Stimulated activated CD4-positive, alpha-beta T cell treated with anti-CD3 and anti-CD28 coated beads, Interleukin-1b, Interleukin-23, amount 100 ng/mL, for 24 hours (primary cell): ENCODE data around the gene UBTF.

ENCODE experiments used
- DNase-seq, 4 experiments: peaks; one replicate each; pipeline ENCODE4 v3.0.0-alpha.2; 2020; ENCODE audit warnings: low read depth in 4 of 4, low spot score in 1 of 4

Gene UBTF

DNA sequence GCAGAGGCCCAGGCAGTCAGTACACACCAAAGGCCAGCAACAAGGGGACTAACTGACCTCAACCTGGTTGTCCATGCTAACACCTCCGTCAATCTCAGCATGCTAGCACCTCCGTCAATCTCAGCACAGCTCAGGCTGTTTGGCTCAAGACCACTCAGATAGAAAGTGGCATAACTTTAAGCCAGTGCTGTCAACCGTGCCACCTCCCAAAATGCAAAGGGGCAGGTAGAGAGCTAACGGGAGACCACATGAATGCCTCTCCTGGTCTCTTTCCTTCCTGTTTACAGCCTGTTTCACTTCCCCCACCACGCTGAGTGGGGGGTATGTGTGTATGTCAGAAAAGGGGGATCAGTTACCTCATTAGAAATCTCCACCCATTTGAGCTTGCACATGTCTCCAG lies 3.3 kb downstream of the UBTF start:
- no peak for DNase-seq

DNA sequence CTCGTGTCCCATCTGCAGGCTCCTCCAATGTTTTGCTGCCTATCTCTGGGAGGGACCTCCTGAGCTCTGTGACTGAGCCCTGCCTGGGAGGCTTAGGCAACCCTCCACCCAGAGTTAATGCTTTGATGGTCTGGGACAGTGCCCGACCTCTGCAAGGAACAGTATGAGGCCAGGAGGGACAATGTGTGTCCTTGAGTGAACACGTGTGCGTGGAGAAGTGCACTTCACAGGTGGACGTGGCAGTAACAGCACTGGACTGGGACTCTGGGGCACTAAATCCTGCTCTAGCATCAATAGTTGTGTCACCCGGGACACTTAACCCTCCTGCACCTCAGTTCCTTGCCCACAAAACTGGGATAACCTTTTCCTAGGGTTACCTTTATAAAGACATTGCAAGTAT lies 4.6 kb downstream of the UBTF start:
- DNase-seq: no peak

DNA sequence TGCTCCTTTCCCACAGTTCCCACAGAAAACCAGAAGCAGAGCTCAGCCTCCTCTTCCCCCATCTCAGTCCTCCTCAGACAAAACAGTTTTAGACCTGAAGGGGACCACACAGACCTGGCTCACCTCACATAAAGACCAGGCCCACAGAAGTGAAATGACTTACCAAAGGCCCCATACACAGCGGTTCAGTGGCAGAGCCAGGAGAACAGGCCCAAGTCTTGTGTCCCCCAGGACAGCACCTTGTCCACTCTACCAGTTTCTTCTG lies 5.3 kb downstream of the UBTF start:
- no peak for DNase-seq

DNA sequence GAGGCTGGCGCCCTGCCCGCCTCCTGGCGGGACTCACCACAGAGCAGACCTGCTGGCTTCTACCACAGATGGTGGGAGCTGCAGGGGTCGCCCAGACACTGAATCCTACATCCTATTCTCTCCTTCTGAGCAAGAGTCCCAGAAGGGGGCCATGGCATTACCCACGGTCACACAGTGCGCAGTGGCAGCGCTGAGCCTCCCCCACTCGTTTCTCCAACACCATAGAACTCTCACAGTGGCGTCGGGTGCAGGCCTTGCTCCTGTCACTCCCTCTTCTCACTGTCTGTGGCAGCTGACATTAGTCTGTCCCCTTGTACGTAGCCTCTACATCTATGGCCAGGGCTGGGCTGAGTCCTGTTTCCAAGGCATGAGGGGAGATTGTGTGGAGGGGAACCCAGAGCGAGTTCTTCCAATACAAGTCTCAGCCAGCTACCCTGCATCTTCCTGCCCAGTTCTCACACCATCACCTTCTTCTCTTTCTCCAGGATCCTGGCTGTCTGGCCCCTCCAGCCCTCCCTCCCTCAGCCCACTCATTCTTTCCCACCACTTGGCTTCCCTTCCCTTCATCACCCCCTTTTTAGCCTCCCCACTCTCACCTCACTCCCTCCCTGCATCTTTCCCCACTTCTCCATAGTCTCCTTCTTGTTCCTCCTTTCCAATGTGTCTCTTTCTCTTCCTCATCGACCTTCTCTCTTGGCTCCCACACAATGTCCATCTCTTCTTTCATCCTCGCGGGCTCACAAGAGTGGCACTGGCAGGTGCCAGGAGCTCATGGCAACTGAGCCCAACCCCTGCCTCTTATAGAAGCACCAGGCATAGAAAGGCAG lies 5.9 kb downstream of the UBTF start:
- DNase-seq: no peak

DNA sequence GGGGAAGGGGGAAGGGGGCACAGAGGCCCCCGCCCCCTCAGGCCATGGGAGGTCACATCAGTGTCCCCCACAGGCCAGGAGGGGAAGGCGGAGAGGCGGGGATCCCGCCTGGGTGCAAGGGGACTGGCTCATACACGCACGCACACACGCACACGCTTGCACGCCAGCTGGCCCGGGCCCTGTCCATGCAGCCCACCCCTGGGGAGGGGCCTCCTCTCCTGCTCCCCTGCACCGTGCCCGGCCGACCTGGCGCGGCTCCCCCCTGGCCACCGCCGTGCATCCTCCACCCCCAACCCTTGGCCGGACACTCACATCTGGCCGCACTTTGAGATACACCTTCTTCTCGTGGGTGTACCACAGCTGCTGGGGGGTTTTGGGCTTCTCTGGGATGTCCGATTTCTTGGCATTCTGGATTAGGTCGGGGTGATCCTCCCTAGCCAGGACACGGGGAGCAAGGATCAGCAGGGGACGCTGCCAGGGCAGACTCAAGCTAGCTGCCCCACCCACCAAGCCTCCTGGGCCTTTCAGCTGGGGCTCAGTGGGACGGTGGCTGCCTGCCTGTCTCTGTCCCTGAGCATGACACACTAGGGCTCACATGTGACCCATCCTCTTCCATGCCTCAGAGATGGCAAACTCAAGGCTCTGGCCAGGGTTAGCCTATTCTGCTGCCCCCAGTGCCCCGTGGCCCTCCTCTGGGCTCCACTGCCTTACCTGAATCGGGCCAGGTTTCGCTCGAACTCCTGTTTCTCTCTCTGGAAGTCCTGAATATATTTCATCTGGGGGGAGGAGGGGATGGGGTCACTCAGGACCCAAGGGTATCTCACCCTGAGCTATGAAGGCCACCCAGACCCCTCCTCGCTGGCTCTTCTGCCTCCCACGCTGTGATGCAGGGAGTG lies 6.7 kb downstream of the UBTF start:
- no peak for DNase-seq

DNA sequence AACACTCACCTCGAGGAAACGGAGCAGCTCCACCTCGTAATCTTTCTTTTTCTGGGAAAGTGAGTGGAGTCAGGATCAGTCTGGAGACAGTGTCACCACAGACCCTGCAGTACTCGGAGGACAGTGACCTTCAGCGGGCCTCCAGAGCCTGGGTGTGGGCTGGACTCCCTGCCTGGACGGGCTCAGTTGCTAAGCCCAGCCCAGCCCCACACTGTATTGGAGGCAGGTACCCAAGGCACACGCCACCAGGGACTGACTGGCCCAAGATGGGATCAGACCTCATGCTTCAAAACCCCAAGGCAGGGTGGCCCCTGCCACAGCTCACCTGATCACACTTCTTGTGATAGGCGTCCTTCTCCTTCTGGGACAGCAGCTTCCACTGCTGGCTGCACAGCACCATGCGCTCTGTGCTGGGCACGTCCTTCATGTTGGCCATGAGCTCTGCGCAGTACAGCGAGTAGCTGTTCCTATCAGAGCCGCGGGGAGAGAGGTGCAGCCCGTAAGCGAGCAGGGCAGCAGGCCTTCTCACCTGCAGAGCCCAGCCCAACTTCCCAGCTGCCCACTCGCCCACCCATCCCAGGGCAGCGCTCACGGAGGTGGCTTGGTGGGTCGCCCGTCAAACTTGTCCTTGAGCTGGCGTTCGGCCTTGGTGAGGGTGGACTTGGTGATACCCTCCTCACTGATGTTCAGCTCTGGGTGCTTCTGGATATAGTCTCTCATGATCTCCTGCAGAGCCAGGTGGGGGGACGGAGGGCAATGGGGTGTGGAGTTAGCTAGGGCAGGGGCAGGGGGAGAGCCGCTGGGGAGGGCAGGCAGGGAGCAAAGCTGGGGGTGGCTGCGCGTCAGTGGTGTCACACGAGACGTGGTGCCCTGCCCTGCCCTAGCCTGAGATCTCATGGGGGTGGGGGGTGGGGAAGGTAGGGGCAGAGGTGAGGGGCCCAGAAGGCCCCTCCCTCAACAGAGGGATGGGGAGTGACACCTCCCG lies 7.9 kb downstream of the UBTF start:
- DNase-seq: no peak

DNA sequence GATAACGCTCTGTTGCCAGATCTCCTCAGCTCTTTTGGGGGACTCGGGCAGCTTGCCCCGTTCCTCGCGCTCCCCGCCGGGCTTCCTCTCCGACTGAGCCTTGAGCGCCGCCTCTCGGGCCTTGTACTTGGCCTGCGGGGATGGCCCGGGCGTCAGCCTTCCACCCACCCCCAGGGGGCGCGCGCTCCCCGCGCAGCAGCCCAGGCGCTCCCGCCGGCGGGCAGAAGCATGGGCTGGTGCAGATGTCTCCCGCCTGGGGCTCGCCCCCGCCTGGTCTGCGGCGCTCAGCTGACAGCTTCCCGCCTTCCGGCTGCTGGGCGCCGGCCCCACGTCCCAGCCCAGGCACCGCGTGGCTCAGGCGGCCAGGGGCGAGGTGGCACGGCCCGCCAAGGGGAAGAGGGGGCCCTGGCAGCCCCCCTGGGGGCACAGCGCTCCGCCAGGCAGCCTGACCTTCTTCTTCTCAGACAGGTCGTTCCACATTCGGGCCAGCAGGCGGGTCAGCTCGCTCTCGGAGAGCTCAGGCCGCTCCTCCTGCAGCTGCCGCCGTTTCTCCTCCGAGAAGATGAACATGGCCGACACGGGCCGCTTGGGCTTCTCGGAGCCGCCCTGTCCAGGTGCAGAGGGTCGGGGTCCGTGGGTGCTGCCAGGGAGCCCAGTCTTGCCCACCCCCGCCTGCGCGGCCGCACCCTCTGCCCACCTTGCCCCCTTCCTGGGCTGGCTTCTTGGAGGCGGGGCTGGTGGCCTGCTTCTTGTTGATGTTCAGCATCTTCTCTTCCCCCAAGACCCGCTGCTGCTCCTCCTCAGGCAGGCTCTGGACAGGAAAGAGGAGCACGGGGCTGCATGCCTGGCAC lies 8.9 kb downstream of the UBTF start:
- peak in 2 of 4 experiments; percentile 71 to 88 for DNase-seq

DNA sequence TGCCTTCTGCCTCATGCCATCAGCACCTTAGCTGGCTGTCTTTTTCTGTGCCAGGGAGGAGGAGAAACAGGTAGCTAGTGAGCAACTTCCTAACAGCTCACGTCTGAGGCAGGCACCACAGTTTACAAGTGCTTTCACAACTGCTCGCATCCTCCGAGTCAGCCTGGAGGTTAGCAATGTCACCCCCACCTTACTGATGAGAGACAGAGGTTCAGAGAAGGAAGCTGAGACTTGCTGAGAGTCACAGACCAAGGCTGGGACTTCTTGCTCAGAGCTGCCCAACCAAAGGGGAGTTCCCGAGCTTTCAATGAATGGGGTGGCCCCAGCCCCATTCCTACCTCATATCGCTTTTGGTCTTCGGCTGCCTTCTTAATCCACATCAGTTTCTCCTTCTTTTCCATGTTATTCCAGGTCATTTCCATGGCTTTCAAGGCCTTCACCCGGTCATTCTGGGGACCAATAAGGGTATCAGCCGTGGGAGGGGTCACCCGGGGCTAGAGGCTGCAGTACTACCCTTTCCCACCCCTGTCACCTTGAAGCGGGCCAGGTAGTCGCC lies 9.6 kb downstream of the UBTF start:
- peak in 1 of 4 experiments; percentile 55 for DNase-seq

DNA sequence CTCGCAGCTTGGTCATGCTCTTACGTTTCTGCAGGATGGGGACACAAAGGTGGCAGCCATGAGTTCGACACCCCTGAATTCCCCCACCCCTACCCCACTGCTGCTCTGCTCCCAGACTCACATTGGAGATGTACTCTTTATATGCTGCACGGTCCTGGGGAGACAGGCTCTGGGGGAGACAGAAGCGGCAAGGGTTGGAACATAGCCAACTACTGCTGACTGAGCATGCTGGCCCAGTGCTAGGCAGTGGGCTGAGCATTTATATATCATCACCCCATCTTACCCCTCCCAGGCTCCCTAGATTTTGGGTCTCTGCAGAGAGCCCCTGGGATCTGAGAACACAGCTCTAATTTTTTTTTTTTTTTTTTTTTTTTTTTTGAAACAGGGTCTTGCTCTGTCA lies 11.7 kb downstream of the UBTF start:
- DNase-seq: no peak

DNA sequence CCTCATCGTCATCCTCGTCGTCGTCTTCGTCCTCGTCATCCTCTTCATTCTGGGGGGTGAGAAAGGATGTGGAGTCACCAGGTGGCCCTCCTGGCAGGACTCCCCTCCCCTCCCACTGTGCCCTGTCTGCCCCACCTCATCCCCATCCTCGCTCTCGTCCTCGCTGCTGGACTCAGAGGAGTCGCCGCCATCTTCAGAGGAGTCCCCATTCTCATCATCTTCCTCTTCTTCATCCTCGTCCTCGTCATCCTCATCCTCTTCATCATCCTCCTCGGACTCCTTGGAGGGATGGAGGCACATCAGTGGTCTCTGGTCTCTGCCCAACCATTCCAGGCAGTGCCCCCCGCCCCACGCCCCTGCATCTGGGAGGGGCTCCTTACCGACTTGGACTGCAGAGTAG lies 12.2 kb downstream of the UBTF start:
- DNase-seq: no peak

DNA sequence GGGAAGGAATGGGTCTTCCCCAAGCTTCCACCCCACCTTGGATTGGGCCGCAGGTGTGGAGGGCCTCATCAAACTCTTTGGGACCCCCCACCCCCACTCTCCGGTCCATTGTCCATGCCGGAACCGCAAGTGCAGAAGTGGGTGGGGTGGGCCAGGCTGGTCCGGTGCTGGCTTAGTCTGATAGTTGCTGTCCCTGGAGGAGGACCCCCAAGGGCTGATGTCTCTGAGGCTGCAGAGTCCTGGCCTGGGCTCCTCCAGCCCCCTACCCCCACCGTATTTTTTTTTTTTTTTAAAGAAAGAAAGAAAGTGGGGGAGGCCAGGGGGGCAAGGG lies 12.7 kb downstream of the UBTF start:
- DNase-seq: no peak

DNA sequence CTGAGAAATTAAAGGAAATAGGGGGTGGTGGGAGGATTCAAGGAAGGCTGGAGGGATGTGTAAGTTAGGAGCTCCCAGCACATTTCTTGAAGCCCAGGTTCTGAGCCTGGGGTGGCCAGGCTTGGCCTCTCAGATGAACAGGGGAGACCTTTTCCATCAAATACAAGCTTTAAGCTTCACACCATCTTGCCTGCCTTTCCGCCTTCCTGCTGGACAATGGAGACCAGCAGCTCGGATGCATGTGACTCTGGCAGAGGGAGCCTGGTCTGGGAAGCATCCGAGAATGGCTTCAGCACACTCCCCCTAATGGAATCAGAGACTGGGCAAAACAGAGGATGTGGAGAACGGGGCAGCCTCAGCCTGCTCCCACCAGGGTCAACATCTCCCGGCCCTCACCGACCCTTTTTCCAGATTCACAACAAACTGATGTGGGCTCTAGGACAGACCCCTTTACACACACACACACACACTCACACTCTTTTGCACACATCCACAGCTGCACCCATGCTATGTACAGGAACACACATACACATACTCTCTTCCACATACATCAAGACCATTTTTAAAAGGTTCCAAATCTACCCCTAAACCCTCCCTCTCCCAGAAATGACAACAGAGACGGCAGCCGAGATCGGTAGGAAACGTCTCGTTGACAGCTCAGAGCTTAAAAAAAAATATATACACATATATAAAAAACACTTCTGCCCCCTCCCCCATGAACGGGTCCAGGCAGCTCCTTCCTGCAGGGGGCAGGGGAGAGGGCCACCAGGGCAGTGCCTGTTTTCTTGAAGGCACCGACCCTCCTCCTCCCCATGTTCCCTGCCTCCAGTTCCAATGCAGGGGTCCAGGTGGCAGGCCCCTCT lies 13.3 kb downstream of the UBTF start:
- DNase-seq: no peak

DNA sequence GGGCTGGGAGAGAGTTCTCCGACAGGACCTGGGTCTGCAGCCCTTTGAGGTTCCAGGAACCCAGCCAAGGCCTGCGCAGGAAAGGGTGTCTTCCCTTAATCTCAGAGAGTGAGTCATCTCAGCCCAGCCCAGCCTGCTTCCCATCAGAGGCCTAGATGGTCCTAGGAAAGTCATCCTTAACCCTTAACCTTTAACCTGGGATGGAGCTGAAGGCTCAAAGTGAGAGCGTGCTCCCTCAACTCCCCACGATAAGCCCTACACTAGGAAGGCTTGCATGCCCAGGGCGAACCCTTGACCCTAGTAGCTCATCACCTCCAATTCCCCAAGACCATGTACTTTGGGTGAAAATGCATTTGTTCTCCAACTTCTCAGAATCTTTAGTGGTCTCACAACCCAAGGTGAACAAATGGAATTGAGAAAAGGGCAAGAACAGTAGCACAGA lies 15.0 kb downstream of the UBTF start:
- DNase-seq: no peak

DNA sequence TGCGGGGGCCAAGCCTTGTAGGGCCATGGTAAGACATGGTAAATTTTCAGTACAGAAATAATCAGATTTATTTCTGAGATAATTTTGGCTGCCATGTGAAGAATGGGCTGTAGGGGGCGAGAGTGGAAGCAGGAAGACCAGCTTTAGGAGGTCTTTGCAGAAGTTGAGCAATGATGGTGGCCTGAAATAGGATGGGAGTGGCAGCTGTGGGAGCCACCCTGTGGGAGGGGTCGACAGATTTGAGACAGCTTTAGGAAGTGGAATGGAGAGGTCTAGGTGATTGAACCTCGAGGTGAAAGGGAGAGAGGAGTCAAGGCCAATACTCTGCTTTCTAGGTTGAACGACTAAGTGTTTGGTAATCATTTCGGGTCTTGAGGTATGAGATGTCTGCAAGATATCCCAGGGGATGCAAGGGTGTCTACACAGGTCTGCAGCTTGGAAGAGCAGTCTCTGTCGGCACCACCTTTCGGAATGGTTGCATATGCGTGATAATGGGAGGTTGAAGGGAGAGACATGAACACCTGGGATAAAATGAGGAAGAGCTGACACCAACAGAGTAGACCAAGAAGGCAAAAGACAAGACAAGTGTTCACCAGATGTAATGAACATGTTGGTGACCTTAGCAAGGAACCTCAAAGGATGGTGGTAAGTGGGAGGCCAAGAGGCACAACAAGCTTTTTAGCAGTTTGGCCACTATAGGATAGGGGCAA lies 15.6 kb downstream of the UBTF start:
- peak in 1 of 4 experiments; percentile 49 for DNase-seq

DNA sequence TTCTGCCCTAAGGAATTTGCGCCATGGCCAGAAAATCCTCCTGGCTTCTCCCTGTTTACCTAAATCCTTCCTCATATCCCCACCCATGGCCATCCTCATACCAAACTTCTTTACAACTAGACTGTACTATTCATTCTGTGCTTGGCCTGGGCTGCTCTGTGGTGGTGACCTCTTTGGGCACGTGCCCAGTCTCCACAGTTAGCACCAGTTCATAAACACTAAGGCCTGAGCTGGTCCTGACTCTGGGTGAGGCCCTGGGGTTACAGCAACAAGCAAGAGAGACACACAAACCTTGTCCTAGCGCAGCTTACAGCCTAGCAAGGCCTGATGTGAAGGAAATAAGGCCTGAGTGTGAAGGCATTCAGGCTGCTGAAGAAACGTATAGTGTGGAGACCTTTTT lies 16.7 kb downstream of the UBTF start:
- no peak for DNase-seq

DNA sequence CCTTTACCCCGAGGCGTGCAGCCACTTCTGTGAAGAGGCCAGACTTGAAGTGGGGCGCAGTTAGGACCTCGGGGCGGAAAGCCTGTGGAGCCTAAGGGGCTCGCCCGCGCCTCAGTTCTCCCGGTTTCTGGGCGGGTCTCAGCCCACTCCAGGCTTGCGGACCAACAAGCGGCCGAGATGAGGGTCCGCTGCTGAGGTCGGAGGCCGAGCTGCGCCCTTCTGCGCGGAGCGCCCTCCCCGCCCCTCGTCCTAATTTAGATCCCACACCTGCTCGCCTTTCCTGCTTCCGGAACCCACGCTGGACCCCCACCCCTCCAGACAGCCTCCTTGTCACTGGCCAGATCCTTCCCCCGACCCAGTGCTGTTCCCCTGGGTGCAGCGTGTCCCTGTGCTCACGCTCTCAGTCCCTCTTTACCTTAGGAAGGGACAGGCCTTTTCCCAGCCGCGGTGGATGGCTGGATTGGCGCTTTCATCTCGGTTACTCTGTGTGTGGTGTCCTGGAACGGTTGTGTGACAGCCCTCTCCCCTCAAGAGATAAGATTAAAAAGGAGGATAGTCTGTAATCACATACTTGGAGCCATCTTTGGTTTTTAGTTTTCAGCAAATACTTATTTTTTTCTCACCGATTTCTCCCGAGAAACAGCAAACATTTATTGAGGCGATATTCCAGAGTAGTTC lies 18.9 kb downstream of the UBTF start:
- DNase-seq: no peak

DNA sequence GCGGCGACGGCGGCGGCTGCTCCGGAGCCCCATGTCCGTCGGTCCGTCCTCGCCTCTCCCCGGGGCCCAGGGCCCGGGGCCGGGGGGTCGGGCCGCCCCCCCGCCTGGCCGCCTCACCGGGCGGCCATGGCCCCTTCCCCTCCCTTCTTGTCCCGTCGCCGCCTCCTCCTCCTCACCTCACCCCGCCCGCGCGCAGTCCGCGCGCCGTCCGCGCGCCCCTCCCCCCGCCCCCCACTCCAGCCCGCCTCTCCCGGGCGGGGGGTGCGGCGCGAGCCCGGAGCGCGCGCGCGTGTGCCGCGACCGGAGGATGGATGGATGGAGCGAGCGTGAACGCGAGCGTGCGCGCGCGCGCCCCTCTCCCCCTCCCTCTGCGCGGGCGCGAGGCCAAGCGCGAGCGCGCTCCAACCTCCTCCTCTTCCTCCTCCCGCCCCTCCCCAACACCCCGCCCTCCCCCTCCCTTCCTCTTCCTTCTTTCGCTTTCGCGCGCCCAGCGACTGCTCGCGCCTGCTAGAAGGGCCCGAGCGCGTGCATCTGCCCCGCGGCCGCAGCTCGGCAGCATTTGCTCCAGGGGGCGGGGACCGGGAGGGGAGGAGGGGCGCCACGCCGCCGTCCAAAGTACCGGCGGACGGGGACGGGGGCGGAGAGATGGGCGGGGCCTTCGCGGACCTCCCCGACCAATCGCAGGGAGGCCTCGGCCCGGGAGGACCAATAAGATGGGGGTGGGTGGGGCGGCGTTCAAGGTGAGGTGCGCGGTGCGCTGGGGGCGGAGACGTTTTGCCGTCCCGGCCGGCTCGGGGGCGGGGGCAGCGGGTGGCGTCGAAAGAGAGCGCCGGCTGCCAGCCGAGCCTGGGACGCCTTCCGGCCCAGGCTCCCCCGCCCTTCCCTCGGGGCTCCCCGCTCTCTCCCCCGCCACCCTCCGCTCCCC lies 19.7 kb downstream of the UBTF start, which contains the start of gene ATXN7L3:
Gene ATXN7L3, minus strand, starts transcription at position 332 of the 925 bp plus-strand sequence. CDS start 1,814 bp downstream, outside the sequence.
- peak; percentile 98 to 100 (median 100) for DNase-seq
